ENCODE measurements around the gene TRIM27.
"Not testable (repeated sequence)": the region's sequence is repeated elsewhere in the genome, so short reads cannot be mapped to it uniquely, and the experiment has no call there.

Gene TRIM27

GRCh38 chr6:28941684-28942448 lies 18.1 kb upstream of the TRIM27 start:
- no peak for DNase-seq

- peak; percentile 84 to 85 for DNase-seq
Observed at GRCh38 chr6:28940858-28941683, 17.3 kb upstream of the TRIM27 start.

GRCh38 chr6:28940294-28940857 lies 16.6 kb upstream of the TRIM27 start:
- DNase-seq, result peak; percentile 63 to 78

DNA sequence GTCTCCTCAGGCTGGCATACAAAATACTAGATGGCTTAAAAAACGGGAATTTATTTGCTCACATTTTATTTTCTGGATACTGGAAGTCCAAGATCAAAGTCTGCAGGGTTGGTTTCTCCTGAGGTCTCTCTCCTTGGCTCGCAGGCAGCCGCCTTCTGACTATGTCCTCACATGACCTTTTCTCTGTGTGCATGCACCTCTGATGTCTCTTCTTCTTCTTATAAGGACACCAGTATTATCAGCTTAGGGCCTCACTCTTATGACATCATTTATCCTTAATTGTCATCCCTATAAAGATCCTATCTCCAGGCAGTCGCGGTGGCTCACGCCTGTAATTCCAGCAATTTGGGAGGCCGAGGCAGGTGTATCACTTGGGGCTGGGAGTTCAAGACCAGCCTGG lies 9.3 kb upstream of the TRIM27 start:
- no peak for DNase-seq

DNA sequence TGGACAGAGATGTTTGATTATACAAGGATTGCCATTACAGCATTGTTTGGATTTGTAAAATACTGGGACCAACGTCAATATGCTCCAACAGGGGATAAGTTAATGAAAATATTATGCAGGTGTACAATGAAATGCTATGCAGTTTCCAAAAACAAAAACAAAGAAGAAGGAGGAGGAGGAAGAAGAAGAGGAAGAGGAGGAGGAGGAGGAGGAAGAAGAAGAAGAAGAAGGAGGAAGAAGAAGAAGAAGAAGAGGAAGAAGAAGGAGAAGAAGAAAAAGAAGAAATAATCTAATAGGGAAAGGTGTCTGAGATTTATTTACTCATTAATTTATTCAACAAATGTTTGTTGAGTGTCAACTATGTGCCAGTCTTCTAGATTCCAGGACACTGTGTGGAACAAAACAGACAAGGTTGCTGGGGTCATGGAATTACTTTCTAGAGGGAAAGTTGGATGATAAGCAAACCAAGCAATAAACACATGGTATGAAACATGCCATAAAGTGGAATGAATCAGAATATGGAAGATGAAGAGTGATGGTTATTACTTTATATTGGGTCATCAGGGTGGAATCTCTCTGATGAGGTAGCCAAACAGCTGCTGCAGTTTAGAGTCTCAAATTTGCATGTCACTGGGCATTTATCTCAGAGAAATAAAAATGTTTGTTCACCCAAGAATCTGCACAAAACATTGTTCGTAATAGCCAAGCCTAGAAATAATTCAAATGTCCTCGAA lies 6.3 kb upstream of the TRIM27 start:
- no peak for DNase-seq

GRCh38 chr6:28929339-28929738 lies 5.6 kb upstream of the TRIM27 start:
- not testable (repeated sequence) for DNase-seq

DNA sequence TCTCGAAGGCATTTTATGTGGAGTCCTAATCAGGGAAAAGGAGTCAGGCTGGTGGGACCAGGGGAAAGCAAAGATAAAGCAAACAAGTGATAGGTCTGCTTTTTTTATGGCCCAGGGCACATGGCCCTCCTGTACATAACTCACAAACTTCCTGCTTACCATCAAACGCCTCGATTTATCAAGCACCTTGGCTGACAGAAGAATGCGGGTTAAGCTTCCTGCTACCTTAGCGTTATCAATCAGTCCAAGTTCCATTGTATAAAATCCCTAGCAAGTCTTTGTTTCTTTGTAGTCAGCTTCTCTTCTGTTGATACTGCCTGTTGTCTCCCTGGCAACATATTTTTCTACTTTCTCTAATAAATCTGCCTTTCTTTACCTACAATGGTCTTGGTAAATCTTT lies 4.1 kb upstream of the TRIM27 start:
- no peak for DNase-seq

GRCh38 chr6:28922821-28923317 lies 916 bp downstream of the TRIM27 start:
- peak; percentile 61 to 65 for DNase-seq

DNA sequence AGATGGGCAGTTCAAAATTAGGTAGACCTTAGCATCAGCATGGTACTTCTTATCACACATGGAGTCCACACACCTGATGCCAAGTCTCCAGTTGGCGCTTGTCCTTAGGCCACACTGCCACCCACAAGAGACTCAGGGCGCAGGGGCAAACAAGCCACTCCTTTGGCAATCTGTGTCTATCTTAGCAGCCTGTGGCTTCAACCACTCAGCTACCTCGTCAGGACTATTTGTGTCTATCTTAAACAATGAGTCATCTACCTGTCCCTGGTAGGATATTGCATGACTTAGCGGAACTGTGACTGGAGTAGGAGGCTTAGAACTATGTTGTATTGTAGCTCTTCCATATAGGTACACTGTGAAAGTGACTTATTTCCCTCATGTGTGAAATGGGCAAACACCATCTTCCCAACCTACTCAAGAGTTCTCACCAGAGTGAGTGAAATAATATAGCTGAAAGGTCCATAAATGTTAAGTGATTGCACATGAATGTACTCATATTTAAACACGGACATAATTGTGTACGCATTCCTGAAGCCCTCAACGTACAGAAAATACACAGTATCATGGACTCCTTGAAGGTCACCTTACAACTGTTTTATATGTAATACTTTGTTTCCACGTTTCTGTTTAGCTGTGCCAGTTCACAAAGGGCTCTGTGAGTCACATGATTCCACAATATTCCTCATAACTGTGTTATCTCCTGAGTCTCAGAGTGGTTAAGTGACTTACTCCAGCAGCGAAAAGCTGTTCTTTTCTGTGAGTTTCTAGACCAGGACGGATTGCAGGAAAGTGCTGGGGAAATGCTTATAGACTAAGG lies 1.6 kb downstream of the TRIM27 start:
- DNase-seq, result no peak

GRCh38 chr6:28920281-28920680 lies 3.5 kb downstream of the TRIM27 start:
- DNase-seq, result no peak

DNA sequence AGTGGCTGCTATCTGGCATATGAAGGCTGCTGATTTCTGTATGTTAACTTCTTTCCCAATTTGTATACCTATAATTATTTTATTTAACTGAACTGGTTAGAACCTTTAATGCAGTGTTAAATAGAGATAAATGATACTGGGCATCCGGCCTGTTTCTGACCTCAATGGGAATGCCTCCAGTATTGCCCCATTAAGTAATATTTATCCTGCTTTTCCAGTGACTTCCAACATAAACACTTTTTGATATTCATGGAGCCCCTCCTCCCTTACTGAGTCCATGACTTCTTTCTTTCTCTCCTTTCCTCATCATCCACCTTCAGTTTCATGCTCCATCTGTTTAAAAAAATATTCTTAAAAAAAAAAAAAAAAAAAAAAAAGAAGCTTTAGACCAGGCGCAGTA lies 8.8 kb downstream of the TRIM27 start:
- no peak for DNase-seq

DNA sequence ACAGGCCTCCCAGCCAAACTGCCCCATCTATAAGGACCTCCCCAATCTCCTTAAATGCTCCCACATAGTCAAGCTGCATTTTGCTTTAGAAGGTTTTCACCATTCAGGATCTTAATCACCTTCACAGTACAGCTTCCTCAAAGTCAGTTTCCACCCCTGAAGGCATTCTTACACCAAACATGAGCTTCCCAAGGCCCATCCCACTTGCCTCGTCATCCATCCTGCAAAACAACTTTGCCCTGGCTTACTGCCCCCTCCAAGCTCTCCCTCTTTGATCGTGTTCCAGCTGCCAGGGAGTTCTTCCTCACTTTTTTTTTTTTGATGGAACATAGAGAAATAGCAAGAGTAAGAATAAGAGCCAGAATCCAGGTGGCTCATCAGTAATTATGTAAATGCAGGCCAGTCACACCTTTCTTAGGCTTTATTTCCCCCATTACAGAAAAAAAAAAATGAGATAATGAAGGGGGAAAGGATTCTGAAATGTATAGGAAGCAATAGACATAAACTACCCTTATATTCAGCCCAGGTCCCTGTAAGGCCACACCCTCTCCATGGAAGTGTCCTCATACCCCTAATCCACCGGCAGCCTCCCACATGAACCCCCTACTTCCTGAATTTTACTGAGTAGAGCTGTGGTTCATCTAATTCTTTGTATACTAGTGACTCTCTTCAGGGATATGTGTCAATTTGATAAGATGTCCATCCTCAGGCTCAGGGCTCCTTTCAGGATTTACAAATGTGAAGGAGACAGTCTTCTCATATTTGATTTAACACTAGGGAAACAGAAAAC lies 12.7 kb downstream of the TRIM27 start:
- peak; percentile 34 to 53 for DNase-seq

DNA sequence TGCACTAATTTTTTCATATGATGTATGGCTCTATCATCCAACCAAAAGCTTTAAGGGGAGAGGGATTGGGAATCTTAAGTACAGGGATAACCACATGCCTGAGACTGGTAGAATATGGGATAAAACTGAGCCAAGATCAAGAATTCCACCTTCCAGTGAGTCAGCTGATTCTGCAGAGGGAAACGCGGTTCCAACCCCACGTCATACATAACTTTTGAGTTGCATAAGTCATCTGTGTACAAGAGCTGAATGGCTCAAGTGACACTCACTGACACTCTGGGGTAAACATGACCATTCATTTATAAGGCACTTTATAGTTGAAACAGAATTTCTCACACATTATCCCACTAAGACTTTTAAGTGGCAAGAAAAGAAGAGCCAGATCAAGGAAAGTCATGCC lies 16.4 kb downstream of the TRIM27 start:
- DNase-seq, result no peak

- no peak for DNase-seq
Observed at GRCh38 chr6:28906669-28907068, 17.1 kb downstream of the TRIM27 start.

DNA sequence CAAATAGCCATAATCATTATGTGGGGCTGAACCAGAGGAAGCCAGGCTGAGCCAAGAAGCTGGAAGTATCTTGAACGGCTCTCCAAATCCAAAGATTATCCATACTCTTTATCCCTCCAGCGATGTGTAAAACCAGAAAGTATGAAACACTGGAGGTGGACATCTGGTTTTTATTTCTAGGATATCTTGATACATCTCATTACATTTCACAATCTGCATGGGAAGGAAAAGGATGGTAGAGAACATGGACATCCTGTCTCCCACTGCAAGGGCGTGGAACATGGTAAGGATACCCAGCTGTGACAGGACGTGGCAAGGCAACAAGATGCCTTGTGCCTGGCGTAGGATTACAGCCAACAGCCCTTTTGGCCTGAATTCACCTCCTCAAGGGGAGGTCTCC lies 20.1 kb downstream of the TRIM27 start:
- no peak for DNase-seq

DNA sequence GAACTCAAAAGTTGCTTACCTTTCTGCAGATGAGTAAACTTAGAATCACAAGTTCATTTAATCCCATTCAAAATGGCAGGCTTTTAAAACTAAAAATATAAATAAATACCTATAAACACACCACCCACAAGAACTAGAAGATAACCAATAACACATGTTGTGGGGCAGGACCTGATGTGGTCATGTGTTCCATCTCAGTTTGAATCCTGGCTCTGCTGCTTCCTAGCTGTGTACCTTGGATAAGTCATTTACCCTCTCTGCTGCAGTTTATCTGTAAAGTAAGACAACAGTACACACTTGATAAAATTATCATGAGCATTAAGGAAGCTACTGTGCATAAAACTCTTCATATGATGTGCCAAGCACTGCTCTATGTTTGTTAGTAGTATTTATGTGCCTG lies 22.0 kb downstream of the TRIM27 start:
- no peak for DNase-seq

DNA sequence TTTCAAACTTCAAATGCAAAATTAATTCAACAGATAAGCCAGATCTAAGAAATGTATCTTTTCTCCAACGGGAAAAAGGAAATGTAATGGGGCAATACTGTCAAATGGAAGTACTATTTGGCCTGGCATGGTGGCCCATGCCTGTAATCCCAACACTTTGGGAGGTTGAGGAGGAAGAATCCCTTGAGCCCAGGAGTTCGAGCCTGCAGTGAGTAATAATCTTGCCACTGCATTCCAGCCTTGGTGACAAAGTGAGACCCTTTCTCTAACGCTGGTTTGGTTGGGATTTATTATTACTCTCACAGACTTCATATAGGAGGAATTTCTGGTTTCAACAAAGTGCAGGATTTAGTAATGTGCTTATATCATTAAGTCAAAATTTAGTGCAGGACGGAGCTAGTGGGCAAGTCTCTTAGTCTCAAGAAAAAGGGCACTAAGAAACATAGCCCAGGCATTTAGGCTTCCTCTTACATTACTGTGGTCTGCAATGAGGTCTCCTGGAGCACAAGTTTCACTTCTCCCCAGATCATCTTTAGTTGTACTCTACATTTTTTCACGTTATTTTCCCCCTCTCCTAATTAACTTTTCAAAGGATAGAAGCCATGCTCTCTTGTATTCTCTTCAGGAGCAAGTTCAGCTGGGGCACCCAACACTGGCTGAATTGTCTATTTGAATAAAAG lies 23.1 kb downstream of the TRIM27 start:
- DNase-seq, result no peak

DNA sequence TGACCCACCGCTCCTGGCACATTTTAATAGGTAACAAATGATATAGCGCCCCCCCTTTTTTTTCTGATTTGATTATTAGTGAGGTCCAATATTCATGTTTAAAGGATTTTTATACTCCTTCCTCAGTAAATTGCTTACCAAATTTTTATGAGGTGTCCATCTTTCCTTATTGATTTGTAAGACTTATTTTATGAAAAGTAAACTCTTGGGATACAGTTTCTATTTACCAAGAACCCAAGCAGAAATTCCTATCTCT lies 25.1 kb downstream of the TRIM27 start:
- peak in 1 of 2 experiments; percentile 10 for DNase-seq

DNA sequence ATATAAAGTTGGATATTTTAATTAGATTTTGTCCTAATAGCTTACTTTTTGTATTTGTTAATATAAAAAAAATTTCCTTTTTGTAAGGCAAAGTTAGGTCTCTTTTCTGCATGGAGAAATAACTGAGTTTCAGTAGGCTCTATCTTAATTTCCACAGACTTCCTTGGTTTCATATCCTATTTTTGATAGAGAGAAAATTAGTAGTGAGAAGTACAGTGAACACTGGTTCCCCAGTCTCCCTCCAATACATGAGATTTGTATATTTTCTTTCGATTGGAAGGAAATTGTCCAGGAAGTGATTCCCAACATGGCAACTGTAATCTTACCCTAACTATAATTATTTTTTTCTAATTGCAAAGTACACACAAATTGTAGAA lies 26.4 kb downstream of the TRIM27 start:
- no peak for DNase-seq

DNA sequence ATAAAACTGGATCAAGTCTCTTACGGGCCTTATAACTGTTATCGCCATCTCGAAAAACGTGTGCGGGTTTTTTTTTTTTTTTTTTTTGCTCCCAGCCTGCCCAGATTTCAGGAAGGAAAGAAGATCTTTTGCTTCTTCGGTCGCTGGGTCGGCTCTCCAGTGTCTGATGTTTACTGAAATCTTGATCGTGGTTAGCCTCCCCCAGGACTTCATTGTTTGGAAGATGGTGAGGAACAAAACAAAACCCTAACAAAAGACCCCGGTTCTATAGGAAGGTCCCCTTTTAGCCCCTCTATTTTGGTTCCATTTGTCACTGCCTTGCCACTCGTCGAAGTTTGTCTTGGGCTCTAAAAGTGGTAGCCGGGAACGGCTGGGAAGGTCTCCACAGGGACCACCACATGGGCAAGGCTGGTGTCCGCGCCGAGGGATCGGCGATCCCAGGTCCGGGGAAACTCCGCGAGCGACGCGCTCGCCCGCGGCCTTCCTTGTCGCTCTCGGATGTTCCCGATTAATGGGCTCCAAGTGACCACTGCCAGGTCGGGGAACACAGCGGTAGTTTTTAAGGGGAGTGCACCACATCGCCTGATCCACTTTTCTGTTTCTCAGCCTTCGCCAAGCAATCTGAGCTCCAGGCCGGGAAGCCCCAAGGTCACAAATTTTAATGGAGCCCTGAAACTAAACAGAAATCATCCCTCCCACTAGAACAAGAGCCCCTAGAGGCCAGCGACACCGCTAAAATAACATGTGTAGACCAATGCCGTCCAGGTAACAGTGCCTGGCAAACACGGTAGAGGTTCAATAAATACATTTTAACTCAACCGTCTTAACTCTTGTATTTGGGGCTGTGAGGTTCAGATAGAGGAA lies 27.0 kb downstream of the TRIM27 start:
- peak; percentile 72 to 90 for DNase-seq

All from Kasumi-1 (cell line).